ENCODE data around the gene TTLL12. TPM values are rescaled to one million over a fixed set of nuclear protein-coding genes. Genes with fewer than 3 reads are reported as not detected.

The TTLL12 gene
- total and polyA plus RNA-seq, 2 of the 8 experiments (the other 6 are each of a cell fraction or from before 2014, with no cell fraction given), result 101 to 124 TPM

GRCh38 chr22:43142880-43143562, 43.9 kb downstream of the TTLL12 start, which contains the start of gene MCAT (continued):
- TF ChIP-seq CHD7 (IDR thresholded peaks at IDR 0.05; ENCODE audit: insufficient replicate concordance, low read length) (no peak), TBP (IDR thresholded peaks at IDR 0.05; ENCODE audit: low read depth, low read length) (peak; percentile 82), EGR1 (IDR thresholded peaks at IDR 0.05; ENCODE audit: borderline replicate concordance, low read depth, low read length) (0 out of 2 replicates have a peak, but pooled peaks have one; percentile 15), NANOG (IDR thresholded peaks at IDR 0.05; ENCODE audit: insufficient read depth, low read depth, low read length, poor library complexity, severe bottlenecking) (no peak), FOSL1 (IDR thresholded peaks at IDR 0.05; ENCODE audit: insufficient read depth, low read depth, low read length) (no peak), PHF8 (conservative IDR thresholded peaks at IDR 0.05; ENCODE audit: low read depth, low read length) (peak; percentile 67; the same call in 1 of the 2 replicates), SAP30 (IDR thresholded peaks at IDR 0.05; ENCODE audit: insufficient read depth, insufficient replicate concordance, low read length) (no peak)
- TF ChIP-seq, protein P1, sequence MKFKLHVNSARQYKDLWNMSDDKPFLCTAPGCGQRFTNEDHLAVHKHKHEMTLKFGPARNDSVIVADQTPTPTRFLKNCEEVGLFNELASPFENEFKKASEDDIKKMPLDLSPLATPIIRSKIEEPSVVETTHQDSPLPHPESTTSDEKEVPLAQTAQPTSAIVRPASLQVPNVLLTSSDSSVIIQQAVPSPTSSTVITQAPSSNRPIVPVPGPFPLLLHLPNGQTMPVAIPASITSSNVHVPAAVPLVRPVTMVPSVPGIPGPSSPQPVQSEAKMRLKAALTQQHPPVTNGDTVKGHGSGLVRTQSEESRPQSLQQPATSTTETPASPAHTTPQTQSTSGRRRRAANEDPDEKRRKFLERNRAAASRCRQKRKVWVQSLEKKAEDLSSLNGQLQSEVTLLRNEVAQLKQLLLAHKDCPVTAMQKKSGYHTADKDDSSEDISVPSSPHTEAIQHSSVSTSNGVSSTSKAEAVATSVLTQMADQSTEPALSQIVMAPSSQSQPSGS (IDR thresholded peaks at IDR 0.05; ENCODE audit: low read length), result no peak
